Panc1 (cell line): ENCODE results near the gene HNRNPUL1.
A peak's percentile ranks its signal among the peaks of the same experiment; 100 is the strongest.

ENCODE experiments used
- CTCF ChIP-seq: fragments of 450-650 bp; IDR thresholded peaks from 2 replicates; pipeline ENCODE4 v1.5.1; 2017; ENCODE audit warnings: mild to moderate bottlenecking
- POLR2AphosphoS5 ChIP-seq: IDR thresholded peaks from 2 replicates; pipeline ENCODE4 v1.6.1; 2012; ENCODE audit warnings: mild to moderate bottlenecking, low read depth, low read length, moderate library complexity
- REST ChIP-seq, 2 experiments: IDR thresholded peaks; 2 replicates each; pipeline ENCODE4 v1.6.1; 2011 to 2012; ENCODE audit warnings: low read depth in 2 of 2, control low read depth in 1 of 2, low read length in 1 of 2, mild to moderate bottlenecking in 1 of 2, moderate library complexity in 1 of 2; ENCODE audit not compliant: insufficient read depth in 1 of 2
- TCF7L2 ChIP-seq: IDR thresholded peaks from 2 replicates; pipeline ENCODE4 v1.6.1; 2011; ENCODE audit warnings: mild to moderate bottlenecking, low read depth, low read length, inconsistent platforms

- TF ChIP-seq TCF7L2 (no peak), CTCF (no peak), REST (IDR thresholded peaks at IDR 0.05; ENCODE audit: insufficient read depth in 1 of 2, low read depth in 2 of 2, low read length in 1 of 2) (no peak), POLR2AphosphoS5 (peak; percentile 58; the same call in 1 of the 2 replicates)
These were observed 38.7 kb upstream of the HNRNPUL1 start for GRCh38 chr19:41225238-41226052.
